ENCODE measurements around the gene SYNPR.

DNA sequence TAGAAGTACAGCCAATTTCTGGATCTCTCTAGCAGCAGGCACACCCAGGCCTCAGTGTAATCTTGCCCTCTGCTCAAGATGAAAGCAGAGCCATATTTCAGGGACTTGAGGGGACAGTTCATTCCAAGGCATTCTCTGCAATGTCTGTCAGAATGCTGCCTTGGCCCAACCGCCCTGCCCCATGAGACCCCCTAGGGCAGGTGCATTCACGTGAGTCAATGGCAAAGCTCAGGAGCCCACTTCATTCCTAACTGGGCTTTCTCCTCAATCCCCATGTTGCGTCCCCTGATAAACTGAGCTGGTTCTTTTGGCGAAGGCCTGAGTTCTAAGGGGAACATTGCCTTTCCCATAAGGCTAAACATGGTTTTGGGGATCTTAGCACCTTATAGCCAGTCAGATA is 383.9 kb downstream of the SYNPR start:
- TF ChIP-seq, protein P1, sequence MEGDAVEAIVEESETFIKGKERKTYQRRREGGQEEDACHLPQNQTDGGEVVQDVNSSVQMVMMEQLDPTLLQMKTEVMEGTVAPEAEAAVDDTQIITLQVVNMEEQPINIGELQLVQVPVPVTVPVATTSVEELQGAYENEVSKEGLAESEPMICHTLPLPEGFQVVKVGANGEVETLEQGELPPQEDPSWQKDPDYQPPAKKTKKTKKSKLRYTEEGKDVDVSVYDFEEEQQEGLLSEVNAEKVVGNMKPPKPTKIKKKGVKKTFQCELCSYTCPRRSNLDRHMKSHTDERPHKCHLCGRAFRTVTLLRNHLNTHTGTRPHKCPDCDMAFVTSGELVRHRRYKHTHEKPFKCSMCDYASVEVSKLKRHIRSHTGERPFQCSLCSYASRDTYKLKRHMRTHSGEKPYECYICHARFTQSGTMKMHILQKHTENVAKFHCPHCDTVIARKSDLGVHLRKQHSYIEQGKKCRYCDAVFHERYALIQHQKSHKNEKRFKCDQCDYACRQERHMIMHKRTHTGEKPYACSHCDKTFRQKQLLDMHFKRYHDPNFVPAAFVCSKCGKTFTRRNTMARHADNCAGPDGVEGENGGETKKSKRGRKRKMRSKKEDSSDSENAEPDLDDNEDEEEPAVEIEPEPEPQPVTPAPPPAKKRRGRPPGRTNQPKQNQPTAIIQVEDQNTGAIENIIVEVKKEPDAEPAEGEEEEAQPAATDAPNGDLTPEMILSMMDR (conservative IDR thresholded peaks at IDR 0.05; ENCODE audit: low read depth, low read length) = no peak
- TF ChIP-seq EZH2 (IDR thresholded peaks at IDR 0.05; ENCODE audit: borderline replicate concordance, low read depth, low read length, poor library complexity, severe bottlenecking) = no peak

Data from A673 (cell line).